GM19238 (cell line): ENCODE data around the gene FRMPD1.
A peak's percentile ranks its signal among the peaks of the same experiment; 100 is the strongest.

ENCODE experiments used
- DNase-seq: peaks from one replicate; pipeline ENCODE4 v3.0.0; 2011; ENCODE audit warnings: low spot score; ENCODE audit not compliant: insufficient read length

Gene FRMPD1

GRCh38 chr9:37775216-37775919 is 124.6 kb downstream of the FRMPD1 start:
- no peak for DNase-seq

GRCh38 chr9:37776328-37776727 is 125.6 kb downstream of the FRMPD1 start:
- DNase-seq: no peak

GRCh38 chr9:37778534-37778933 is 127.8 kb downstream of the FRMPD1 start:
- no peak for DNase-seq

- no peak for DNase-seq
Observed at GRCh38 chr9:37784291-37784615, 133.5 kb downstream of the FRMPD1 start.

GRCh38 chr9:37784616-37785483 is 134.1 kb downstream of the FRMPD1 start, which contains the start of gene EXOSC3:
EXOSC3 (minus strand) TSS chr9:37785064; CDS start chr9:37785044, 20 bp downstream.
- peak; percentile 83 for DNase-seq

GRCh38 chr9:37787059-37787458 is 136.3 kb downstream of the FRMPD1 start:
- no peak for DNase-seq

- no peak for DNase-seq
Observed at GRCh38 chr9:37788332-37788731, 137.6 kb downstream of the FRMPD1 start.

GRCh38 chr9:37790096-37790495 is 139.3 kb downstream of the FRMPD1 start:
- no peak for DNase-seq

GRCh38 chr9:37792122-37792521 is 141.4 kb downstream of the FRMPD1 start:
- no peak for DNase-seq

GRCh38 chr9:37796232-37796631 is 145.5 kb downstream of the FRMPD1 start:
- DNase-seq: no peak
